Spleen (tissue), 11 donors: ENCODE results near the gene TBCEL. TPM values are rescaled to one million over a fixed set of nuclear protein-coding genes. Genes with fewer than 3 reads are reported as not detected.

Experiments used
- DNase-seq: peaks from one replicate; pipeline ENCODE4 v3.0.0-alpha.2; 2020
- H3K27ac ChIP-seq, 8 donors: fragments of 200-600 bp; sonication (generic) in 7 of 8; 1 replicate in 4 of 8; 2 replicates in 4 of 8; pipeline versions ENCODE4 v1.5.0 to v1.8.0; 2016 to 2021; ENCODE audit warnings: inconsistent platforms in 4 of 8, mild to moderate bottlenecking in 4 of 8, moderate library complexity in 1 of 8
- H3K27me3 ChIP-seq, 7 donors: fragments of 200-600 bp; sonication (generic) in 6 of 7; replicated peaks in 1 of 7; 1 replicate in 4 of 7; 2 replicates in 3 of 7; pipeline versions ENCODE4 v1.5.0 to v1.8.0; 2016 to 2021; ENCODE audit warnings: inconsistent platforms in 3 of 7, mild to moderate bottlenecking in 1 of 7
- H3K36me3 ChIP-seq, 6 donors: fragments of 200-600 bp; sonication (generic) in 5 of 6; 1 replicate in 4 of 6; 2 replicates in 2 of 6; pipeline versions ENCODE4 v1.5.0 to v1.8.0; 2016 to 2021; ENCODE audit warnings: inconsistent platforms in 2 of 6
- H3K4me1 ChIP-seq, 6 donors: fragments of 200-600 bp; sonication (generic) in 5 of 6; 1 replicate in 3 of 6; 2 replicates in 3 of 6; pipeline versions ENCODE4 v1.5.0 to v1.8.0; 2016 to 2021; ENCODE audit warnings: inconsistent platforms in 3 of 6
- H3K4me3 ChIP-seq, 8 donors: fragments of 200-600 bp; sonication (generic) in 7 of 8; 1 replicate in 4 of 8; 2 replicates in 4 of 8; pipeline versions ENCODE4 v1.5.0 to v1.8.0; 2016 to 2021; ENCODE audit warnings: inconsistent platforms in 4 of 8, mild to moderate bottlenecking in 4 of 8, moderate library complexity in 2 of 8
- H3K9me3 ChIP-seq, 8 donors: fragments of 200-600 bp; sonication (generic) in 7 of 8; 1 replicate in 4 of 8; 2 replicates in 4 of 8; pipeline versions ENCODE4 v1.5.0 to v1.8.0; 2016 to 2021; ENCODE audit warnings: inconsistent platforms in 4 of 8
- CTCF ChIP-seq, 11 experiments: fragments of 200-600 bp in 7 of 11; fragments of 450-650 bp in 4 of 11; sonication (generic) in 4 of 11; IDR thresholded peaks in 8 of 11; conservative IDR thresholded peaks in 3 of 11; 1 replicate in 7 of 11; 2 replicates in 4 of 11; pipeline versions ENCODE4 v1.4.0 to v1.8.0; 2016 to 2021; ENCODE audit warnings: antibody characterized with exemption in 11 of 11, inconsistent platforms in 4 of 11, mild to moderate bottlenecking in 1 of 11
- POLR2A ChIP-seq, 3 donors: fragments of 450-650 bp; IDR thresholded peaks; one replicate each; pipeline ENCODE4 v1.5.1; 2017; ENCODE audit warnings: antibody characterized with exemption in 3 of 3, mild to moderate bottlenecking in 1 of 3
- POLR2AphosphoS5 ChIP-seq, 3 donors: sonication (generic); formaldehyde crosslinking; IDR thresholded peaks; one replicate each; pipeline ENCODE4 v1.5.1; 2017; ENCODE audit warnings: antibody characterized with exemption in 3 of 3
- WGBS, 5 donors: extraction: QIAGEN DNeasy Blood & Tissue Kit in 3 of 5; methylation state at CpG; one replicate each; pipeline versions ENCODE4 v1.1.5 to v1.1.7; 2013 to 2018; 5-methylcytosine and 5-hydroxymethylcytosine counted together
- intact Hi-C: fragments of 100-400 bp; cut with DNase I; formaldehyde crosslinking; loops from one replicate; pipeline ENCODE4 v1.15.0; 2023; ENCODE audit warnings: low total_unique reads
- polyA plus RNA-seq, 3 donors: library from polyadenylated mRNA; stranded (reverse); fragments of 200-250 nt; gene quantifications; one replicate each; pipeline ENCODE4 v1.2.1, GENCODE V29; 2013
- total RNA-seq, 7 donors: library from RNA; depleted of rRNA in 3 of 7; stranded (reverse); fragments of >200 nt in 3 of 7; fragmentation: NEBNext Ultra II Directional in 4 of 7; extraction: Animal tissue kit (Norgen Biotek cat#: 25700) in 4 of 7; gene quantifications; one replicate each; pipeline versions ENCODE4 v1.1.0 to v1.2.1, GENCODE V29; 2016 to 2021
- donor health status: healthy with polysubstance abuse.
- donor health status: DM: no; HTN: no; CAD: no; lungs with moderate emphysema.
- donor health status: DM: no; HTN: no; CAD: no.
- donor health status: Bipolar disorder and iron deficiency.
- donor health status: healthy.
- donor health status: DM: no; HTN: no; CAD: no.
- donor health status: DM: yes; HTN: yes; CAD: no.

TBCEL gene
- total and polyA plus RNA-seq, 10 donors: 3.9 to 49.3 (median 31.6) TPM

DNA sequence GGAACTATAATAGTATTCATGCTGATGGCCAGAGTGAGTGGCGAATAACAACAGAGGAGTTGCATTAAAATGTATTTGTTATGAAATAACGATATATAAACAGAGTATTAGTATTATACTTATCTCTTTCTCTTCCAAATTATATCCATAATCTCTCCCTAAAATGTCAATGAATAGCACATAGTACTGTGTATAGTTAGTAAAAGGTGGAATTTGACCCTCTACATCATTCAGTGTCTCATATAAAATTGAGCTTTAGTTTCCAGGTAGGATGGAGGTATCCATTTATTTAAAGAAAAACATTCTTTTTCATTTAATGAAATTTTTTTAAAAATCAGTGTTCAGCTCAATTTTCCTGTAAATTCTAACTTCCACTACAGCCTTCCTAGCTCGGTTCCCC is 42.7 kb downstream of the TBCEL start:
- no peak for TF ChIP-seq POLR2A (IDR thresholded peaks at IDR 0.05)
- no peak for TF ChIP-seq CTCF (IDR thresholded peaks at IDR 0.05 in 8 of 11, conservative IDR thresholded peaks at IDR 0.05 in 3 of 11)
- TF ChIP-seq POLR2AphosphoS5 (IDR thresholded peaks at IDR 0.05): no peak
- Histone ChIP-seq H3K4me3 (no peak overlapping the region), H3K36me3 (peaks cover 0 to 83% (median 9%) of the 10 kb centered on the region in 6 donors), H3K27ac (no peak overlapping the region), H3K4me1 (peaks cover 0 to 5% (median 0%) of the 10 kb centered on the region in 6 donors), H3K27me3 (no peaks in the 10 kb centered on the region), H3K9me3 (peaks cover 0 to 5% (median 0%) of the 10 kb centered on the region in 8 donors)
- WGBS, 5 donors: 95 to 98% (median 95%) methylated on average over 3 of the region's 3 CpGs
- intact Hi-C loops: no loop called here
- DNase-seq: no peak

DNA sequence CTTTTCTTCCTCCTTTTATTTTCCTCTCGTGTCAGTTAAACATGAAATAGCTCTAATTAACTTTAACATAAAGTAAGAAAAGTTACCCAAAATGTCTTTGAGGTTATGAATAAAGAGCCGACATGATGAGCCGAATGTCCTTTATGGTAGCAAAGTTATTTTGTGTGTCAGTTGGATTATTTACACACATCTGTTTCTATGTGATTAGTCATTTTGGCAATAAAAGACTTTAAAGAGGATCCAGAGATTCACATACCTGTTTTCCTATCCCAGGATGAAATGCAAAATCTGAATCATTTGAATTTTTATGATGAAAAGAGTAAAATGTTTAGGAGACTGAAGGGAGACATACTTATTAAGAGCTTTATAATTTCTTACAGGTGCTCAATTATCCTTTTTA is 43.1 kb downstream of the TBCEL start:
- H3K27ac ChIP-seq: no peak overlapping the region
- H3K36me3 ChIP-seq: peaks cover 0 to 83% (median 8%) of the 10 kb centered on the region in 6 donors
- DNase-seq: no peak
- WGBS, 5 donors: 94 to 96% (median 95%) methylated on average over 3 of the region's 3 CpGs
- no peaks in the 10 kb centered on the region for H3K27me3 ChIP-seq
- H3K9me3 ChIP-seq: peaks cover 0 to 5% (median 0%) of the 10 kb centered on the region in 8 donors
- no peak for TF ChIP-seq POLR2AphosphoS5 (IDR thresholded peaks at IDR 0.05)
- no peak for TF ChIP-seq POLR2A (IDR thresholded peaks at IDR 0.05)
- no peak for TF ChIP-seq CTCF (IDR thresholded peaks at IDR 0.05 in 8 of 11, conservative IDR thresholded peaks at IDR 0.05 in 3 of 11)
- peaks cover 0 to 5% (median 0%) of the 10 kb centered on the region in 6 donors for H3K4me1 ChIP-seq
- no peak overlapping the region for H3K4me3 ChIP-seq
- intact Hi-C loops: no loop called here

- H3K27me3 ChIP-seq: no peaks in the 10 kb centered on the region
- WGBS, 5 donors: 78 to 100% (median 97%) methylated on average over 2 of the region's 2 CpGs
- H3K27ac ChIP-seq: no peak overlapping the region
- intact Hi-C loops: no loop called here
- peaks cover 0 to 81% (median 6%) of the 10 kb centered on the region in 6 donors for H3K36me3 ChIP-seq
- no peak for TF ChIP-seq CTCF (IDR thresholded peaks at IDR 0.05 in 8 of 11, conservative IDR thresholded peaks at IDR 0.05 in 3 of 11)
- H3K4me1 ChIP-seq: peaks cover 0 to 5% (median 0%) of the 10 kb centered on the region in 6 donors
- no peak for DNase-seq
- H3K9me3 ChIP-seq: peaks cover 0 to 5% (median 0%) of the 10 kb centered on the region in 8 donors
- H3K4me3 ChIP-seq: no peak overlapping the region
Observed at GRCh38 chr11:121067453-121067852, 43.6 kb downstream of the TBCEL start.

DNA sequence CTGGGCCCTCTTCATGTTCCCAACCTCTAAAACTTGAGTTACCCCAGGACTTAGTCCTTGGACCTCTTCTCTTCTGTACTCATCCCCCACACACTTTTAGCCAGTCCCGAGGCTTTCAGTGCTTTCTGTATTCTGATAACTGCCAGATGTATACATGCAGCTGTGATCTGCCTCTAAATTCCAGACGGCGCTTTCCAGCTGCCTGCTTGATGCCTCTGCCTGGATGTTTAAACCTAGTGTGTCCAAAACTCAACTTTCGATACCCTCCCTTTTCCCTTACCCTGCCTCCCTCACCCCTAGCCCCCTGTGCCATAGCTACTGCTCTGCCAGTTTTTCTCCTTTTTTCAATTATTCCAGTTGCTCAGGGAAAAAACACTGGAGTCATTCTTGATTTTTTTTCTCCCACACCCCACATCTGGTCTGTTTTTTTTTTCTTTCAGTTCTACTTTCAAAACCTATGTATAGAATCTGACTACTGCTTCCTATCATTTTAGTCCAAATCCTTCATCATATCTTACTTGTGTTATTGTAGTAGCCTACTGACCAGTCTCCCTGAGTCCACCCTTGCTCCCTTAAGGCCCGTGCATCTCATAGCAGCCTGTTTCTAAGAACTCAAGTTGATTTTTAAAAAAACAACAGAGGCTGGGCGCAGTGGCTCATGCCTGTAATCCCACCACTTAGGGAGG is 44.2 kb downstream of the TBCEL start:
- peaks cover 0 to 74% (median 3%) of the 10 kb centered on the region in 6 donors for H3K36me3 ChIP-seq
- H3K4me1 ChIP-seq: peaks cover 0 to 5% (median 0%) of the 10 kb centered on the region in 6 donors
- intact Hi-C loops: no loop called here
- peak overlapping the region in 1 of 8 donors; percentile 15 for H3K27ac ChIP-seq
- peaks cover 0 to 5% (median 0%) of the 10 kb centered on the region in 8 donors for H3K9me3 ChIP-seq
- DNase-seq: no peak
- TF ChIP-seq POLR2AphosphoS5 (IDR thresholded peaks at IDR 0.05): no peak
- no peak for TF ChIP-seq CTCF (IDR thresholded peaks at IDR 0.05 in 8 of 11, conservative IDR thresholded peaks at IDR 0.05 in 3 of 11)
- TF ChIP-seq POLR2A (IDR thresholded peaks at IDR 0.05): no peak
- no peaks in the 10 kb centered on the region for H3K27me3 ChIP-seq
- 86 to 94% (median 88%) methylated on average over 6 of the region's 6 CpGs for WGBS, 5 donors
- no peak overlapping the region for H3K4me3 ChIP-seq
